ENCODE results near the gene HGF.
"Not testable (repeated sequence)": the region's sequence is repeated elsewhere in the genome, so short reads cannot be mapped to it uniquely, and the experiment has no call there.

HGF gene

DNA sequence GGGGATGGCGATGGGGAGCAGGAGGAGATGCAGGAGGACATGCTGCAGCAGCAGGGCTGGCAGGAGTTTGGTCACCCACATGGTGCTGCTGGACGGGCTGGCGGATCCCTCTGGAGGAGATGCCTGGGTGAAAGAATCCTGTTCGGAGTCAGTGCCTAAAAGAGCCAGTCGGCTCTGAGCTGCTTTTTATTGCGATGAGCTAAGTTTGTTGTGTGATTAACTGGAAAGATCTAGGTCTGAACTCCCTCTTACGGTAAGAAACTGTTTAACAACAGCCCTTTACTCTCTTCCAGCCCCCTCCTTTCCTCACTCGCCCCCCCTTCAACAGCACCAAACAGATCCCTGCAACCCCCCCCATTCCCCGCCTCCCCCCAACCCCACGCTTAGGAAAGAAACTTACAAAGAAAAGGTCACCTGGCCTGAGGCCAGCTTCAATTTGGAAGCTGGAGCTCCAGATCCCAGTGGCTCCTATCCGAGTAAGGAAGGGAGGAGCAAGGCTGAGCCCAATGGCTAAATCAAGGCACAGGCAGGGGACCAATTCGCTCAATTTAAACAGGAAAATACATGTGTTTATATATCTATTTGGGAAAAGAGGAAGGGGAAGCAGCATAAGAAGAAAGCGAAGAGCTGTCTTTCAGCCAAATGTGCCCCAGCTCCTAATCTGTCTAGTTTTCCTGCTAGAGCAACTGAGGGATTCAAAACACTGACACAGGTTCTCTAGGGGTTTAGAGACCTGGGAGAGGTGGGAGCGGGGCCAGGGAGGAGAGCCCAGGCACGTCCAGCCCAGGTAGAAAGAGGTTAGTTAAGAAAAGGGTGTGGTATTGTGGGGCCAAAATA lies at the start of gene HGF:
TSS of gene HGF (minus strand) at position 157 of the 837 bp plus-strand sequence. CDS start at position 81, 76 bp downstream.
- DNase-seq (ENCODE audit: low read depth in 2 of 2) = no peak

DNA sequence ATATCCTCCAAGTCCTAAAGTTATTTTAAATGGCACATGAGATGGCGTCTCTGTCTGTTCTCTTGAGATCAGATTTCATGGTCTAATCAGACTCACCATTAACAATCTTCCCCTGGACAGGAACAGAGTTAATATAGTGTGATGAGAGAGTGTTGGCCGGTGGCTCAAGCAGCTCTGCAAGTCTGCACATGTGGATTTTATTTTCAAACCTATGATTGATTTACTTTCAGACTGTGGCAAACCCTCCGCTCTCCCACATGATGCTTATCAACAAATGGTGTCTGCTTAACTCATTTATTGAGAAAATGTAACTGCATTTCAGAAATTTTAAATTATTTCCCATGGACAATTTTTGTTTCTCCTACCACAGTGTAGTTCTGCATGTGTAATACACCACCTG lies 46.5 kb upstream of the HGF start:
- no peak for DNase-seq (ENCODE audit: low read depth in 2 of 2)

DNA sequence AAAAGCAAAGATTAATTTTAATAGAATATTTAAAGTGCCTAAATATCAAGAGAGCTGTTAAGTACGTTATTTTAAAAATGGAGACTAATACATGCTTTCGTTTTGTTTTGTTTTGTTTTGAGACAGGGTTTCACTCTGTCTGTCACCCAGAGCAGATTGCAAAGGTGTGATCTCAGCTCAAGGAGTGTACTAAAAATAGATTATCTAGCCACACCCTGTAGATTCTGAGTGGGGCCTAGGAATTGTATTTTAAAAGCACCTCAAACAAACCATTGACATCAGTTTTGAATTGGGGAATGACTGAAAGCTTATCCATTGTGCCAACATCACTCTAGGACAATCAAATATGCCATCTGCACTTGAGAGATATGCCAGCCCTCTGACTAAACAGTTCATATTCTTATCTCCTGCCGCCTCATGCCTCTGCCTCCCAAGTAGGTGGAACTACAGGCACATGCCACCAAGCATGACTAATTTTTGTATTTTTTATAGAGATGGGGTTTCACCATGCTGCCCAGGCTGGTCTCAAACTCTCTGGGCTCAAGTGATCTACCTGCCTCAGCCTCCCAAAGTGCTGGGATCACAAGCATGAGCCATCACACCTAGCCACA lies 43.1 kb upstream of the HGF start:
- not testable (repeated sequence) for DNase-seq (ENCODE audit: low read depth in 2 of 2)

DNA sequence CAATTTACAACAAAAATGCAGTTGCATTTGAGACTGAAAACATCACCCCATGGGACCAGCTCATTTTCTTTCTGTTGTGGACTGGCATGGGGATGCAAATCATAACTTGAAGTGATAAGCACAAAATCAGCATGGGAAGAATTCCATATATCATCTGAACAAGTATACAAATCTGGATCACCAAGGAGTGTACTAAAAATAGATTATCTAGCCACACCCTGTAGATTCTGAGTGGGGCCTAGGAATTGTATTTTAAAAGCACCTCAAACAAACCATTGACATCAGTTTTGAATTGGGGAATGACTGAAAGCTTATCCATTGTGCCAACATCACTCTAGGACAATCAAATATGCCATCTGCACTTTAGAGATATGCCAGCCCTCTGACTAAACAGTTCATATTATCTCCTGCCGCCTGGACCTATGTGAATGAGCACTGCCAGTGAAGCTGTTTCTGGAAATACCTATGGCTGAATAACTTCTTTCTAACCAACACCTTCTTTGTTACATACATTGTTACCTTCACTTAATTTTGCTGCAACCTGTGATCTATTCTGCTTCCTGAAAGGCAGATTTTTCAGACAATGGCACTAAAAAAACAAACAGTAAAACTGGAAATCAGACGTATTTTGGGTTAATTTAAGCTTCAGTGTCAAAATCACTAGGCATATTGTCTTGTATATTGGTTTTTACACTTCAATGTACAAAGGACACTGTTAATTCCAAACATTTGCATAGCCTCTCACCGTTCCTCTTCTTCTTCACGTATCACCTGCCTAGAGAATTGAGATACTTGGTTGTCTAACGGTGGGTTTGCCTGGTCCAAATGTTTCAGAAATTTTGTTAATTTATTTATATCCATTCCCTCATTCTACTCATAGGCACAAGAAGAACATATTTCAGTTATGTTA lies 42.4 kb upstream of the HGF start:
- no peak for DNase-seq (ENCODE audit: low read depth in 2 of 2)

GRCh38 chr7:81810476-81811155 lies 40.8 kb upstream of the HGF start:
- no peak for DNase-seq (ENCODE audit: low read depth in 2 of 2)

DNA sequence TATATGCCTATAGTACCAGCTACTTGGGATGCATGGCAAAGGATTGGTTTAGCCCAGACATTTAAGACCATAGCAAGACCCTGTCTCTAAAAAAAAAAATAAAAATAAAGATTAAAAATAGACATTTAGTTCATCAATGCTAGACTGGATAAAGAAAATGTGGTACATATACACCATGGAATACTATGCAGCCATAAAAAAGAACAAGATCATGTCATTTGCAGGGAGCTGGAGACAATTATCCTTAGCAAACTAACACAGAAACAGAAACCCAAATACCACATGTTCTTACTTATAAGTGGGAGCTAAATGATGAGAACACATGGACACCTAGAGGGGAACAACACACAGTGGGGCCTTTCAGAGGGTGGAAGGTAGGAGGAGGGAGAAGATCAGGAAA lies 38.5 kb upstream of the HGF start:
- DNase-seq (ENCODE audit: low read depth in 2 of 2) = not testable (repeated sequence)

DNA sequence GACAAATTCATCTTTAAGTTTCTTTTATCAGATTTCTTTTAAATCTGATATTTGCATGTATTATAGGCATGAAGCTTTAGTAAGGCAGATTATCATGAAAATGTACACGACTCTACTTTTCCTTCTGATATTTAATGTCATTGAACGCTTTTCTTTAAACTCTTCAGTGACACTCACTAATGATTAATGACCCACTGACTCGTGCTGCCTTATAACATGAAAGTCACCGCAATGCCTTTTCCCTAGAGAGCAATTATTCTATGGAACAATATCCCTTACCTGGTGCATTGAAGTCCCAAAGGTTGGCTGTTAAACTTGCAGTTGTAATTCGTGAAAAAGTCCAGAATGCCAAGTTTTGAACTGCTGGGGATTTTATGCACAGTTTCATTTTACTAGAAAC lies 33.4 kb upstream of the HGF start:
- DNase-seq (ENCODE audit: low read depth in 2 of 2) = no peak

DNA sequence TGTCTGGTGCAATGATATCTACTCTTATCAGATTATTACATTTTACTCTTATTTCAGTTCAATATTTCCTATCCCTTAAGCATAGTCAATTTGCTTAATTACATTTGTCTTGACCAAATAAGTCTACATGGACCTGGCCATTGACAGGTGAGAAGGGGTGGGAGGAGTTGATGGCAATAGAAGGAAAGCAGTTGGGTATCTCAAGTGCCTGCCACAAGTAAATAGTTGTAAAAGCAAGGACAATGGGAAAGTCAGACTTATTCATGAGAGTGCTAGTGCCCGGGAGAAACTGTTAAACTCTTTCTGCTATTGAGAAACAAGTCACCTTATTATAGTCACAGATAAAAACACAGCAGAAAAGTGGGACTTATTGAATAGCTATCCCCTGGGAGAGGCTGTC lies 32.4 kb upstream of the HGF start:
- DNase-seq (ENCODE audit: low read depth in 2 of 2) = no peak

DNA sequence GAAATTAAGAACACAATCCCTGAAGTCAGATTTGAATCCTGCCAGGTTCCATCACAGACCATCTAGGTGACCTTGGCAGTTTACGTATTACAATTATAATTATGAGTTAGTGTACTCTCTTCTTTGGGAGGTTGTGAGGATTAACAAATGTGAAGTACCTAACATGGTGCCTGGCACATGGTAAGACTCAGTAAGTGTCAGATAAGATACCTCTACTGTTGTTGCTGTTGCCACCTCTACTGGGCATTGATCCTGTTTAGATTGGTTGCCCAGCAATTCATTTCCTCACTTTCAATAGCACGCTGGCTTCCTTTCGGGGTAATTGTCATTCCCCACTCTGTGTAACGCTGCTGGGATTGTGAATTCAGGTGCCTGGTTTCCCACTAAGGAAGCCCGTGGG lies 31.7 kb upstream of the HGF start:
- no peak for DNase-seq (ENCODE audit: low read depth in 2 of 2)

DNA sequence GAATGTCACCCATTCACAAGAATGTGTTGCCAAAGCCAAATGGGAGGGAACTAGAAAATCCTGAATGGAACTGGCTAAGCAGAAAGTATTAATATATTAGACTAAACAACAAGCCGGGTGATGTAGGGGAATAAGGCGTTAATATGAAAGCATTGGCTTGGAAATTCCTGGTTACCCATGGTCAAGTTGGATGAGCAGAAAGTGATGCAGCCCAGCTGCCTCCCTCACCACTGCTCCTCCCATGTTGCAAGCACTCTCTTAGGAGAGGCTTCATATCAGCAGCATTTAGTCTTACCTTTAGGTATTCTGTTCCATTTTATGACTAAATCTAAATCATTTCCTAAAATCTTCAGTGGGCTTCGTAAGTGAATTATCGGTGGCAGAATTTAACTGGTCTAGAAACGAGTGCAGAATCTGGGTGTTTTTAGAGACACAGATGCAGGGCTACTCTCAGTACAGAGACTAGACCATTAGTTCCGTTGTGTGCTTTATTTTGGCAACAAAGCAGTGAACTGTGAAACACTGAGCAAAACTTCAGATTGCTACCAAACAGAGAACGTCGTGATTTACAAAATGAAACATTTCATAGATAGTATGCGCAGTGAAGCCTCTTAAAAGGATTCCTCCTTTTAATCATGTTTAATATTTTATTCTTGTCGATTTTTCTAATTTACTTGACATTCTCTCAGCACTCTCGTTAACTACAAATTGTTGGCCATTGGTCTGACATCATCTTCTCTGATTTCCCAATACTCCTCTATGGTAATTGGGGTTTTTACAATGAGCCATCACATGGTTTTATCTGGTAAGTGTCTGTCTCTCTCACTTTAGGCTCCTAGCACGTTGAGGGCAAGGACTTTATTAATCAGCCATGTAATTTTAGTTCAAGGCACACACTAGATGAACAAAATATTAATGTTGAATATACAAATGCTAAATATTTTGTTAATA lies 22.0 kb upstream of the HGF start:
- no peak for DNase-seq (ENCODE audit: low read depth in 2 of 2)

- no peak for DNase-seq (ENCODE audit: low read depth in 2 of 2)
Measured at GRCh38 chr7:81790686-81791085, 20.8 kb upstream of the HGF start.

DNA sequence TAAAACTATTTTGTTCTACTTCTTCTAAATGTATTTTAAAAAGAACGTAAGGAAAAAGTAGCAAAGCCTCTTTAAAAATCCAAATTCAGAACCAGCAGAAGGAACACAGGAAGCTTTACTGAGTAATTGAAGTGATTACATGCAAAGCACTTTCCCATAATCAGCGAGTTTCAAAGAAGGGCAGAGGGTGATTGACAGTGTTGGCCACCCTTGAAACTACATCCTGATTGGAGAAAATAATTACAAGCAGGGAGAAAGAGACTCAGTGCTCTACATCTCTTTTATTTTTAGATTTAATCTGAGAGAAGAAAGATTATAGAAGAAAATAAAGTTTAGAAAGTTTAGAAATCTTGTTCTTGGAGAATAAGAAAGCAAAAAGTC lies 20.3 kb upstream of the HGF start:
- DNase-seq (ENCODE audit: low read depth in 2 of 2) = no peak

GRCh38 chr7:81789406-81790119 lies 19.7 kb upstream of the HGF start:
- DNase-seq (ENCODE audit: low read depth in 2 of 2) = no peak

DNA sequence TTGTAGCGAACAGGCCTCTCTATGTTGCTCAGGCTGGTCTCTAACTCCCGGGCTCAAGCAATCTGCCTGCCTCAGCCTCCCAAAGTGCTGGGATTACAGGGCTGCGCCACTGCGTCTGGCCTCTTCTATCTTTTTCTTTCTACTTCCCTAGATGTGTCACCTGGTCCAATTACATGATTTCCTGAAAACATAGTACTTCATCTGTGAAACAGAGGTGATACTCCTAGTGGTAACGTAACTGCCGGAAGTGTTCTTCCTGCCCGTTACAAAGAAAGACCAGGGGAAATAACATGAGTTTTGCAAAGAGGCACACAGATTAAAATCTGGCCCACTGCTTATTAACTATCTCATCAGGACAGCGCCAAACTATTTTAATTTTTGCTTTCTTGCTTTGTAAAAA lies 18.4 kb upstream of the HGF start:
- no peak for DNase-seq (ENCODE audit: low read depth in 2 of 2)

DNA sequence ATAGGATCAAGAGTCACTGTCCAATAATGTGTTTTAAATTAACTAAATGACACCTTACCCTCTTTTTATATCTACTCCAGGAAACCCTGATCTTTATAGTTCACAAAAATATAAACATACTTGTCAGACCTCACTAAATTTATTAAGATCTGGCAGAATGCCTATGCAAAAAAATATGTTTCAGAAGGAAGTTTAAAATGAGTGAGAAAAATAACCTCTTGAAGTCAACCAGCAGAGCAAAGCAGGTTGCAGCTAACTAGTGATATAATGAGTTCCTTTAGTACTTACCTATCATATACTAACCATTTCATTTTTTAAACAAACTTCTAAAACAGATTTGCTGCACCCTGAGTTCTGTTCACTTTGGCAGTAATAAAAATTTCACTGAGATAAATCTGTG lies 14.0 kb upstream of the HGF start:
- DNase-seq (ENCODE audit: low read depth in 2 of 2) = no peak

DNA sequence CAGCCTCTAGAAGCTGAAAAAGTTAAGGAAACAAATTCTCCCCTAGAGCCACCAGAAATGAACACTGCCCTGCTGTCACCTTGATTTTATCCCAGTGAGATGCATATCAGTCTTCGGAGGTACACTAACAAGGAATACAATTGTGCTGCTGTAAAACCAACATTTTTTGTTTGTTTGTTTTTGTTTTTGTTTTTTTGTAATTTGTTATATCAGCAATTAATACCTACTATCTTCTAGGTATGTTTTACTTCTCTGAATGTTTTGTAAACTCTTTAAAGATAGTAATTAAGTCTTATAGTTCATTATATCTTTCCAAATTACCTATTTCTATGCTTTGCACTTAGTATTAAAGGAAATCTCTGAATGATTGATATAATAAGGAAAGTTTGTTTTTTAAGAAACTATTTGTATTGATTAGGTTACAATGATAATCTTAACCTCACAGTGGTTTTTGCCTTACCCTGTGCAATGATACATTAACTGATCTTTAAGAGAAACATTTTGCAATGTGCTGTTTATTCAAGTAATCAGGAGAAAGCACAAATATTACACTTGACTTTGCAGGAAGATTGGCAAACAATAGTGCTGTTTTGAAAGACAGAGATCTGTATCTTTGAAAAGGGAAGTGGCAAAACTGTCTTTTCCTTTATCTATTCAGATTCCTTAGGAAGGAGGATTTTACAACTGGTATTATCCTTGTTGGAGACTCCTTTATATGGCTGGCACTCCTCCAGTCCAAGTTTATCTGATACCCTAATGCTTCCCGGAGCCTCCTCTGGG lies 11.3 kb upstream of the HGF start:
- no peak for DNase-seq (ENCODE audit: low read depth in 2 of 2)

DNA sequence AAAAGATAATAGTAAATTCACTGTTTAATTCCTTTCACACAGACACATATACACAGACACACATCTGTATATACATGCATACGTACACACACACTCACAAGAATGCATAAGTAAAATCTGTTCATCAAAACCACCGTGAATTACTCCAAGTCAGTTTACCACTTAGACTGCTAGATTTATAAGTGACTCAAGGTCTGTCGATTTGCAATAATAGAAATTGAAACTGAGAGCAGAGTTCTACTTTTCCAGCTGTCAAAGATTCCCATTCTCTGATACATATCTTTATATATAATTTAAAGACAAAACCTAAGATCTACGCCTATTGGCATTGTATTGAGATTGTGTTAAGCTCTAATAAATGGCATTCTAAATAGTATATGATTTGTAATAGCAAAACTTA lies 9.9 kb upstream of the HGF start:
- no peak for DNase-seq (ENCODE audit: low read depth in 2 of 2)

DNA sequence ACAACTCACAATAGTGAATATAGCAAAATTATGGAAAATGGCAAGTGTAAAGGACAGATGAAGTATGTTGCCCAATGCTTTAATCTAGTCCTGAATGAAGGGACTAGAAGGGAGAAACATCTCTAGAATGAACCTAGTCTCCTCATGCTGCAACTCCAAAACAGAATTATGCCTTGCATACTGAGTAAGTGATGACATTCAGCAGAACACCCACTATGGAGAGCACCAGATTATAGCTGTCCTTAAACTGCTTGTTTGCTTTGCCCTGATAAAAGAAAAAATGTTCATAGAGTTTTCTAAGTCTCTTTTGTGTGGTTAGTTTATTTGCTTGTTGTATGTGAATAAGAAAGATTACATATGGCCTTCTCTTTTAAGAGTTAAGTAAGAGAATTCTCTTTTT lies 7.8 kb upstream of the HGF start:
- no peak for DNase-seq (ENCODE audit: low read depth in 2 of 2)

GRCh38 chr7:81776948-81777630 lies 7.2 kb upstream of the HGF start:
- no peak for DNase-seq (ENCODE audit: low read depth in 2 of 2)

Measured in stimulated activated CD8-positive, alpha-beta memory T cell treated with anti-CD3 and anti-CD28 coated beads, Interleukin-2, amount 100 ng/mL, for 1 hour (primary cell).